Embryonic facial prominence (tissue), 1 donor: Measurements from ENCODE around the gene CYFIP2.

ENCODE experiments used
- DNase-seq: peaks from one replicate; pipeline ENCODE4 v3.0.0-alpha.2; 2016; ENCODE audit errors: extremely low spot score

Gene CYFIP2

GRCh38 chr5:157288405-157289163, 22.7 kb downstream of the CYFIP2 start:
- no peak for DNase-seq

GRCh38 chr5:157289164-157289819, 23.4 kb downstream of the CYFIP2 start:
- DNase-seq: no peak

DNA sequence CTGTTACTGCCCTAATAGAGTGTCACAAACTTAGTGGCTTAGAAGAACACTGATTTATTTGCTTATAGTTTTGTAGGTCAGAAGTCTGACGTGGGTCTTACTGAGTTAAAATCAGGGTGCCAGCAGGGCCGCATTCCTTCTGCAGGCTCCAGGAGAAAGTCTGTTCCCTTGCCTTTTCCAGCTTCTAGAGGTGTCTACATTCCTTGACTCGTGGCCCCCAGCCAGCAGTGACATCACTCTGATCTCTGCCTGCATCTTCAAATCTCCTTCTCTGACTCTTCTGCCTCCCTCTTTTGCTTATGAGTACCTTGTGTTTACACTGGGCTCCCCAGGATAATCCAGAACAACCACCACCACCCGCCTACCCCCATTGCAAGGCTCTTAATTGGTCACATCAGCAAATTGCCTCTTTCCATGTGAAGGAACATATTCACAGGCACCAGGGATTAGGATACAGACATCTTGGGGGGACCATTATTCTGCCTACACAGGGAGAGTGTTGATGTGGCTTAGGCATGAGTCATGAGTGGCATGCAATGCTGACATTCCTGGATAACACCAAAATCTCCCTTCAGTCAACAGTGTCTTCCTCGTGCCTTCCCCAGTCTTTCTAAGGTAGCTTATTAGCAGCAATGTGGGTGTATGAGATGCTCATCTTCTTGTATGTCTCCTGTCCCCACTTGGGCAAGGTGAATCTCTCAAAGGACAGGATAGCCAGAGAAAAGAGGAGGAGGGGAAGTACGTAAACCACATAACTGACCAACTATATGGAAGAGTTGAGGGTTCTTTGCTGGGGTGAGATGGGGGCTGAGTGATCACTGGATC, 24.4 kb downstream of the CYFIP2 start:
- DNase-seq: no peak

- DNase-seq: no peak
These were observed 25.2 kb downstream of the CYFIP2 start for GRCh38 chr5:157290981-157291711.

- no peak for DNase-seq
These were observed 26.7 kb downstream of the CYFIP2 start for GRCh38 chr5:157292599-157292998.

- DNase-seq: no peak
These were observed 28.6 kb downstream of the CYFIP2 start for GRCh38 chr5:157294407-157295091.

DNA sequence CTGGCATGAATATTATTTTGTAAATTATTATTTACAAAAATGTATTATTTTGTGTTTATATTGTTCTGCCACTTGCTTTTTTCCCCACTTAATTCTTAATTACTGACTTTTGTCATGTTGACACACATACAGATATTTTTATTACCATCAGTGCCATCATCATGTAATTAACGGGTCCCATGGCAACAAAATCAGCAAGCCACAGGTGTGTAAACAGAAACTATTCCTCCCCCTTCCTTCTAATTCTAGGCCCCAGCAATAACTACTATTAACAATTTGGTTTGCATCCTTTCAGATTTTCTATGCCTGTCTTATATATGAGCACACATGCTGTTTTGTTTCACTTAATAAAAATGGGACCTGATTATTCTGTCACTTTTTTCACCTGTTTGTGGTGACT, 29.3 kb downstream of the CYFIP2 start:
- DNase-seq: no peak

- no peak for DNase-seq
These were observed 34.6 kb downstream of the CYFIP2 start for GRCh38 chr5:157300564-157300963.

- DNase-seq: no peak
These were observed 35.1 kb downstream of the CYFIP2 start for GRCh38 chr5:157301066-157301465.

- no peak for DNase-seq
These were observed 37.1 kb downstream of the CYFIP2 start for GRCh38 chr5:157303023-157303422.

DNA sequence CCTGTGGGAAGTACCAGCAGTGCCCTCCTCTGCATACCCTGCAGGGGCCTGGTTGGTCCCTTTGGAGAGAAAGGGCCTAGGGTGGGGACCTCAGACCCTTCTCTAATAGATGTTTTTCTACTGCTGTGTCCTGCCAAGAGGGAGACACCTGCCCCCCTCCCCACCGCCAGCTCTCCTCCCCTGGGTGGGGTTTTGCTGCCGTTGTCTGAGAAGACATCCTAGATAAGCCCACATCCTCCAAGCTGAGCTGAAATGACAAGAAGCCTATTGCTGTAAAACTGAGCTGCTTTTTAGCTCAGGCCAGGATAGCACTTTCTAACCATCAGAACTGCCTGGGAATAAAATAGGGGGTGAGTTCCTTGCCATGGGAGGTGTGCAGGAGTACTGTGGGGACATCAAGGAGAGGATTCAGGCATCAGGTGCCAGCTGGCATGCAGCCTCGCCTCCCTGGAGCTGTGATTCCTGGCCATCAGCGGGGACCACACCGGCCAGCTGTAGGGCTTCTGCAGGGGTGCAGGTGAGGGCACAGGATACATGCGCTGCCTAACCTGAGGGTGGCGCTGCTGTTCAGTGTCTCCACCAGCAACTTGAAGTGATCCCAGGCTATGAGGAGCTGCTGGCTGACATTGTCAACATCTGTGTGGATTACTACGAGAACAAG, 37.9 kb downstream of the CYFIP2 start:
- DNase-seq: no peak

DNA sequence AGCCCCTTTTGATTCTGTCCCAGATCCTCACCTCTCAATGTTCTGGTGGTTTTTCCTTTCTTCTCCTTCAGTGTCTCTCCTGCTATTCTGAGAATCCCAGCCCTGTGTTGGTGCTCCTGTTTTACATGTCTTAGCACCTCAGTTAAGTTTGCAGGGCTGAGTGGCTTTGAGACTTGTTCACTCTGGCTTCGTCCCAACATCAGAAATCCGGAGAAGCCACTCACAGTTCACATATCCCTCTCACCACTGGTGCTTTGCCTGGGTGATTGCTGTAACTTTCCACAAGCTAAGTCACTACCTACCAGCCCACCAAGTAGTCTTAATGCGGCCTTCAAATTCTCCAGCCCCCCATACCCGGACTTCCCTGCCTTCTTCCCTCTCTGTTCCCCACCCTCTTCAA, 40.2 kb downstream of the CYFIP2 start:
- DNase-seq: no peak

DNA sequence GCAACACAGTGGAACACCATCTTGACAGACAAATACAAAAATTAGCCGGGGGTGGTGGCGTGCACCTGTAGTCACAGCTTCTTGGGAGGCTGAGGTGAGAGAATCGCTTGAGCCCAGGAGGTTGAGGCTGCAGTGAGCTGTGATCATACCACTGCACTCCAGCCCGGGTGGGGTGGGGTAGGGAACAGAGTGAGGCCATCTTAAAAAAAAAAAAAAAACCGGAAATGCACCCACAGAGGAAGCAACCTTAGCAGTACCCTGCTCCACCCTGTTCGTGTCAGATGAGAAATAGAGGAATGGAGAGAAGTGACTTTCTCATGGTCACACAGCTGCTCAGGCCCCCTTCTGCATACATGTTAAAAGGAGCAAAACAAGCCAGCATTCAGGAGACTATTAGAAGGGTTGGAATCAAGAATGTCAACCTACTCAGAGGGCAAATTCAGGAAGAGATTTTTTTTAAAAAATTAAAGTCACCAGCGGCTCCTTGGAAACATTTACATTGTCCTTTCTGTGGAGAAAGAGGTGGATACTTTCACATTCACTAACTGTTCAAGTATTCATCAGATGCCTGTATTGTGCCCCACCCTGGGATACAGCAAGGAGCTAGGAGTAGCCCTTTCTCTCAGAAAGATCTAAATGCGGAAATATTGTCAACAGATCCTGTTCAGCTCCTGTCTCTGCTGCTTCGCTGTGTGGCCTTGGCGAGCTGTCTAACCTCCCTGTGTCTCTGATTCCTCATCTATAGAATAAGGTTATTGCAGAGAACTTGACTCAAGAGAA, 41.0 kb downstream of the CYFIP2 start:
- no peak for DNase-seq

DNA sequence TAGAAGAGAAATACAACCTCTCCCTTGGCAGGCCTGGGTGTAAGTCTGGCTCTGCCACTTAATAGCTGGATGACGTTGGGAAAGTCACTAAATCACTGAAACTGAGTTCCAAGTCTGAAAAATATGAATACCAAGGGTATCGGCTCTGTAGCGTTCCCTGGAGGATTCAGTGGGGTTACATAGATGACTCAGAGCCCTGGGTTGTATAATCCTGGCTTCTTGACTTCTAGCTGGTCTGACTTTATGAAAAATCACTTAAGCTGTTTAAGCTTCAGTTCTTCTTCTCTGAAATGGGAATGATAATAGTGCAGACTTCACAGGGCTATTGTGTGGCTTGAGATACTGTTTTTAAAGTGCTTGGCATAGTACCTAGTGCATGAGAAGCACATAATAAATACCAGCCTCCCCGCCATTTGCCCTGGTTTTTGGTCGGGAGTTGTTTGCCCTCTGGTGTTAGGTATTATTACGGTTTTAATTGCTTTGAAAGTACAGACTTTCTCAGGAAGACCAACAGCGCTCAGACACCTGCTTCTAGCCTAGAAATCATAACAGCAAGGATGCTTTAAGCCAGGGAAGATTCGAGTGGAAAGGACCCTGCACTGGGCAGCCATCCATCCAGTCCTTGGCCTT, 43.0 kb downstream of the CYFIP2 start:
- DNase-seq: no peak

GRCh38 chr5:157309796-157310195, 43.9 kb downstream of the CYFIP2 start:
- no peak for DNase-seq

DNA sequence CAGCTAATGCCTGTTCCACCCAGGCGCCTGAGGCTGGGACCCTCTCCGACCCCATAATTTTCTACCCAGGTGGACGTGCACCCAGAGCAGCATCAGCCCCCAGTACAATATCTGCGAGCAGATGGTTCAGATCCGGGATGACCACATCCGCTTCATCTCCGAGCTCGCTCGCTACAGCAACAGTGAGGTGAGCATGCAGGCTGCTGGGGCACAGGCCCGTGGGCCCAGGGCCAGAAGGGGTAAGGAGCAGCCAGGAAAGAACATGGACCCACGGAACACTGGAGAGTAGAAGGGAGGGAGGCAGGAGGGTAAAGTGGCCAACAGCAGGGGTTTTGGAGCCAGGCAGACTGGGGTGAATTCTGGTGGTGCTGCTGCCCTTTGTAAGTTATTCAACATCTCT, 45.7 kb downstream of the CYFIP2 start:
- no peak for DNase-seq

DNA sequence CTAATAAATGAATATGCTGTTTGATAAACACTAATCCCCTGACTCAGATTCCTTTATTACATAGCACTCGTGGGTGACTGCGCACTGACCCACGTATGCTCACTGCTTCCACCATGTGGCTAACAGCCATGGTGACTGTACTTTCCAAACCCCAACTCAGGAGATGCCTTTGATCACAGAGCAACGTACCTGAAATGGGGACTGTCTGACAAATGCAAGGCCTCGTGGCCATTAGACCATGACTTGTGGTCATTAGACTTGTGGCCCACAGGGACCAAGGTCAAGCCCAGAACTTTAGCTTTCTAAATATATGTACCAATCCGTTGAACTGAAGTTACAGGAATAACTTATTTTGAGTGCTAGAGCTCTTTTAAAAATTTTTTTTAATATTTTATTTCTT, 46.6 kb downstream of the CYFIP2 start:
- no peak for DNase-seq

GRCh38 chr5:157322581-157322980, 56.7 kb downstream of the CYFIP2 start:
- no peak for DNase-seq

GRCh38 chr5:157323107-157323706, 57.3 kb downstream of the CYFIP2 start:
- DNase-seq: no peak
